ENCODE measurements around the gene NRTN.
"Not testable (repeated sequence)": the region's sequence is repeated elsewhere in the genome, so short reads cannot be mapped to it uniquely, and the experiment has no call there.

The NRTN gene, protein sequence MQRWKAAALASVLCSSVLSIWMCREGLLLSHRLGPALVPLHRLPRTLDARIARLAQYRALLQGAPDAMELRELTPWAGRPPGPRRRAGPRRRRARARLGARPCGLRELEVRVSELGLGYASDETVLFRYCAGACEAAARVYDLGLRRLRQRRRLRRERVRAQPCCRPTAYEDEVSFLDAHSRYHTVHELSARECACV

GRCh38 chr19:5804516-5805461 is at the start of gene NRTN:
Gene NRTN, plus strand, starts transcription at chr19:5805067. Its CDS starts 19,099 bp downstream, at chr19:5824166.
- no peak for DNase-seq (ENCODE audit: low spot score)

- DNase-seq (ENCODE audit: low spot score), result no peak
These were observed 42.2 kb upstream of the NRTN start for GRCh38 chr19:5762608-5763217.

DNA sequence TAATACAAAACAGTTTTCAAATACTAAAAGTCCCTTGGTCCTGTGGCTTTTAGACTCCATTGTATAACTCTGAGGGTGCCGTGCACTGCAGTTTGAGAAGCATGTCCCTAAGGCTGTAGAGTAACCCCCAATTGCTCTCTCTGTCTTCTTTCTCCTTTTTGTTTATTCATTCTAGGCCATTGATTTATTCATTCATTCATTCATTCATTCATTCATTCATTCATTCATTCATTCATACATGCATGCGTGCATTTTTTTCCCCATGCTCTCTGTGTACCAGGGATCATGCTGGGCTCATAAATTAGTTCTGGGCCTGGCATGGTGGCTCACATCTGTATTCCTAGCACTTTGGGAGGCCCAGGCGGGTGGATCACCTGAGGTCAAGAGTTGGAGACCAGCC is 39.6 kb upstream of the NRTN start:
- no peak for DNase-seq (ENCODE audit: low spot score)

DNA sequence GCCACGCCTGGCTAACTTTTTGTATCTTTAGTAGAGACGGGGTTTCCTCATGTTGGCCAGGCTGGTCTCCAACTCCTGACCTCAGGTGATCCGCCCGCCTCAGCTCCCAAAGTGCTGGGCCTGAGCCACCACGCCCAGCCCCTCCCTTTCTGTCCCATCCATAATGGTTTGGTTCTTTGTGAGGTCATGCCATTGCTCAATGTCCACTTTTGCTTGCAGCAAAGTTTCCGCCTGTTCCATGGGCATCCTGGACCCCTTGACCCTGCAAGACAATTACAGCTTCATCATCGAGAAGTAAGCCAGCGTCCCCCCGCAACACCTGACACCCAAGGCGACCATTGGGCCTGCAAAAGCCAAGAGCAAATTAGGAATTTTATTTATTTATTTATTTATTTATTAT is 36.9 kb upstream of the NRTN start:
- DNase-seq (ENCODE audit: low spot score), result no peak

- no peak for DNase-seq (ENCODE audit: low spot score)
These were observed 32.5 kb upstream of the NRTN start for GRCh38 chr19:5772416-5772815.

DNA sequence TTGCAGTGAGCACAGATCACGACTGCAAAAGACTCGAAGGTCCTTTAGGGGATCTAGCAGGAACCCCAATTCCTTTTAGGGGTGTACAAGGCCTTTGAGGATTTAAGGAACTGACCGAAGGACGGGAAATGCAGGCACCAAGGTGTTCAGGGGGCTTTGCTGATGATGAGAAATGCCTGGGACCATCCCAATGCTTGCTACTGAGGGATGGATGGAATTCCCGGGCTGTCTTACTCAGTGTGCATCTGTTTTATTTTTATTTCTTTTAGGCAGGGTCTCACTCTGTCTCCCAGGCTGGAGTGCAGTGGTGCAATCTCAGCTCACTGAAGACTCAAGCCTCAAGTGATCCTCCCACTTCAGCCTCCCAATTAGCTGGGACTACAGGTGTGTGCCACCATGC is 31.6 kb upstream of the NRTN start:
- no peak for DNase-seq (ENCODE audit: low spot score)

DNA sequence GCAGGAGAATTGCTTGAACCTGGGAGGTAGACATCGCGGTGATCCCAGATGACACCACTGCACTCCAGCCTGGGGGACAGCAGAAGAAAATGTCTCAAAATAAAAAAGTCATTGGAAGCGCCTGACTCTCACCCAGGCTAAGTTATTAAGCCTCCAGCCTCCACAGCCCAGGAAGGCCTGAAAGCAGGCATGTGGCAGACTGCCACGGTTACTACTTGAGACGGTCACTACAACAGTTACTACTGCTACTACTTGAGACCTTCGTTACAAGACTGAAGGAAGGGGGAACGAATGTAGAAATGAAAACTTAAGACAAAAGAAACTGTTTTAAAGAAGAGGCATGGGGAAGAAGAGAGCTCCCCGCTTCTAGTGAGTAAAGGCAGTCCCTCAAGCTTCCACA is 29.9 kb upstream of the NRTN start:
- DNase-seq (ENCODE audit: low spot score), result no peak

GRCh38 chr19:5775668-5776309 is 29.1 kb upstream of the NRTN start:
- DNase-seq (ENCODE audit: low spot score), result no peak

DNA sequence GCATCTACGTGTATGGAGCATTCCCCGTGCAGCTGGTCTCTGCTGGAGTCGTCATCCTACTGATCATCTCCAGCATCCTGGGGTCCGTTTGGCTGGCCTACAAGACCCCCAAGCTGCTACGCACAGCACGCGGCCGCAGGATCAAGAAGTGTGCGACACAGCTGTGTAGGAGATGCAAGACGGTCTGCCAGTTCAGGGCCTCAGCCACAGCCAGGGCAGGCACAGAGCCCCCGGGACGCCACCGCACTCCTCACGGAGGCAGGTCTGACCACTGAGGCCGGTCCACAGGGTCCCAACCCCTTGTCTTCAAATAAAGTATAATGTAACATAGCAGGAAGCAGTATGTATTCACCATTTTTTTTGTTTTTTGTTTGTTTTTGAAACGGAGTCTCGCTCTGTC is 26.5 kb upstream of the NRTN start:
- DNase-seq (ENCODE audit: low spot score), result no peak

DNA sequence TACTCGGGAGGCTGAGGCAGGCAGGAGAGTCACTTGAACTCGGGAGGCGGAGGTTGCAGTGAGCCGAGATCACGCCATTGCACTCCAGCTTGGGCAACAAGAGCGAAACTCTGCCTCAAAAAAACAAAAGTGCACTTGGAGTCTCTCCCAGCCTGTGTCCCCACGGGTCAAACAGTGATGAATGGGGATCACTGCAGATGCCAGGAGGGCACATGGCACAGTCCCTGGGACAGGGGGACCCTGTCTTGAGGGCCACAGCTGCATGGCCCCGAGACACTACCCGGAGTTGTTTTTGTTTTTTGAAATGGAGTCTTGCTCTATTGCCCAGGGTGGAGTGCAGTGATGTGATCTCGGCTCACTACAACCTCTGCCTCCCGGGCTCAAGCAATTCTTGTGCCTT is 24.0 kb upstream of the NRTN start:
- DNase-seq (ENCODE audit: low spot score), result not testable (repeated sequence)

GRCh38 chr19:5782322-5782721 is 22.5 kb upstream of the NRTN start:
- no peak for DNase-seq (ENCODE audit: low spot score)

- no peak for DNase-seq (ENCODE audit: low spot score)
These were observed 21.6 kb upstream of the NRTN start for GRCh38 chr19:5782945-5783919.

- no peak for DNase-seq (ENCODE audit: low spot score)
These were observed 20.2 kb upstream of the NRTN start, which contains the start of gene PRR22 for GRCh38 chr19:5784581-5785147. Gene PRR22, minus strand, starts transcription at chr19:5784746. Its CDS starts 86 bp downstream, at chr19:5784660.

GRCh38 chr19:5785423-5785822 is 19.4 kb upstream of the NRTN start:
- no peak for DNase-seq (ENCODE audit: low spot score)

GRCh38 chr19:5786593-5787408 is 18.1 kb upstream of the NRTN start:
- no peak for DNase-seq (ENCODE audit: low spot score)

GRCh38 chr19:5787409-5788182 is 17.3 kb upstream of the NRTN start:
- no peak for DNase-seq (ENCODE audit: low spot score)

- no peak for DNase-seq (ENCODE audit: low spot score)
These were observed 16.4 kb upstream of the NRTN start for GRCh38 chr19:5788422-5788821.

- DNase-seq (ENCODE audit: low spot score), result no peak
These were observed 15.5 kb upstream of the NRTN start for GRCh38 chr19:5789351-5789761.

- DNase-seq (ENCODE audit: low spot score), result no peak
These were observed 14.8 kb upstream of the NRTN start for GRCh38 chr19:5789886-5790558.
